HG02678 (cell line): Measurements from ENCODE around the gene HPSE2.

Source experiments
- ATAC-seq: cut with Tn5 transposase; IDR thresholded peaks from one replicate; pipeline ENCODE4 v1.9.1; 2021; ENCODE audit warnings: mild to moderate bottlenecking, moderate library complexity; ENCODE audit not compliant: unreplicated experiment

Gene HPSE2

GRCh38 chr10:98696516-98696915 is 539.1 kb downstream of the HPSE2 start:
- no peak for ATAC-seq

GRCh38 chr10:98694883-98695282 is 540.8 kb downstream of the HPSE2 start:
- no peak for ATAC-seq

GRCh38 chr10:98694014-98694413 is 541.6 kb downstream of the HPSE2 start:
- ATAC-seq = no peak

DNA sequence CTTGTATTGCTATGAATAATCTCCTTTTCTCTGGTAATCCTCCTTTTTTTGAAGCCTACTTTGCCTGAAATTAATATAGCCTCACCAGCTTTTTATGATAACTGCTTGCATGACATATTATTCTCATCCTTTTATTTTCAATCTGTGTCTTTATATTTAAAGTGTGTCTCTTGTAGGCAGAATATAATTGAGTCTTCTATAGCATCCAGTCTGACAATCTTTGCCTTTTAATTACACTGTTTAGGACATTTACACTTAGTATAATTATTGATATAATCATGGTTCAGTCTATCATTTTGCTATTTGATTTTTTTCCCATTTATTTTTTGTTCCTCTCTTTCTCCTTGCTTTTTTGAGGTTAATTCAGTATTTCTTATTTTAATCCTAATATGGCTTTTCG is 548.0 kb downstream of the HPSE2 start:
- ATAC-seq = no peak

GRCh38 chr10:98684019-98684899 is 551.4 kb downstream of the HPSE2 start:
- no peak for ATAC-seq

GRCh38 chr10:98676895-98677294 is 558.8 kb downstream of the HPSE2 start:
- ATAC-seq = no peak

GRCh38 chr10:98675902-98676301 is 559.8 kb downstream of the HPSE2 start:
- no peak for ATAC-seq

DNA sequence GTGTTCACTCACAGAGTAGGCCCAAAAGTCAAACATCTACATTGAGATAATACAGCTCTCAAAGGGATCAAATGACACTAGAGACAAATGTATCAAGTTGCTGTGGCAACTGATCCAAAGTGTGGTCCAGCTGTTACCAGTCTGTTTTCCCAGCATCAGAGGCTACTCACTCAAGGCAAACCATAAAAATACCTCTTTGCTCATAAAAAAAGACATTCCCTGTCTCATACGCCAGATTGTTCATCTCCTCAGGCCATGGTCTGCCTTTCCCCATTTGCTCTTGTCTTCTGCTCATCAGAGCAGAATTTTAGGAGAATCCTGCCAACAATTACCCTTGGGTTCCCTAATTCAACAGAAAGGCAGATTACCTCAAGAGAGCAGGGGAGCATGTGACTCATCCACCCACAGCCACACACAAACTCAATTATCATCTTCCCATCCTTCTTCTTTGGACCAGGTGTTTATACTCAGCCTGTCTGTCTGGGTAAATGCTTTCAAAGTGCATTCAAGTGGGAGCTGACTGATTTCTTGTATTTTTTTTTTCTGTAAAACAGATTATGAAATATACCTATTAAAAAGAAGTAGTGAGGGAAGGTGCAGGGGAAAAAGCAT is 562.4 kb downstream of the HPSE2 start:
- no peak for ATAC-seq

GRCh38 chr10:98667081-98667480 is 568.6 kb downstream of the HPSE2 start:
- ATAC-seq = no peak

DNA sequence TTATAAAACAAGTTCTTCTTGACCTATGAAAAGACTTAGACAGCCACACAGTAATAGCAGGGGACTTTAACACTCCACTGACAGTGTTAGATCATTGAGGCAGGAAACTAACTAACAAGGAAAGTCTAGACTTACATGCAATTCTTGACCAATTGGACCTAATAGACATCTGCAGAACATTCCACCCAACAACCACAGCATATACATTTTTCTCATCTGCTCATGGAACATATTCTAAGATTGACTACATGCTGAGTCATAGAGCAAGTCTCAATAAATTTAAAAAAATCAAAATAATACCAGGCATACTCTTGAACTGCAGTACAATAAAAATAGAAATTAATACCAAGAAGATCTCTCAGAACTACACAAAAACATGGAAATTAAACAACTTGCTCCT is 569.4 kb downstream of the HPSE2 start:
- ATAC-seq = no peak

DNA sequence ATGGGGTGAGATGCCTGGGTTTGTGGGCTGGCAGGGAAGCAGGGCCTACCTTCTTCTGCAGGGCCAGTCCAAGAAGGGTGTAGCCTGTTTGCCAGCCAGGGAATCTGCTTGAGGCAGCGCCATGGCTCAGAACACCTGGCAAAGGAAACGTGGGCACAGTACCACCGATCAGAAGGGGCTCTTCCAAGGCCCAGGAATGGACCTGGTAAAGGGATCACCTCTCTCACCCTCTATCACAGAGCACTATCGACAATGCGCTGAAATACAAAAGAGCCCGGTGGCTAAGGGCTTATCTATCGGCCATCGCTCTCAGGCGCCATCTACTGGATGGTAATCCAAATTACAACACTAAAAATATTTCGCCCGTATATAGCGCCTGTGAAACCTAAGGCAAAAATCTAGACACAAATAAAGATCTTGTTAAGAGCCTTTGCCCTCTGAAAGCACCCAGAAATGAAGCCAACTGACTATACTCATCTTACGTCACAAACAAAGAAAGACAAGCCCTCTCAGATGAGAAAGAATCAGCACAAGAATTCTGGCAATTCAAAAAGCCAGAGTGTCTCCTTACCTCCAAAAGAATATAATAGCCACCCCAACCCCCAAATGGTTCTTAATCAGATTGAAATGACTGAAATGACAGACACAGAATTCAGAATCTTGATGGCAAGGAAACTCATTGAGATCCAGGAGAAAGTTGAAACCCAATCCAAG is 571.2 kb downstream of the HPSE2 start:
- ATAC-seq = peak; percentile 74

- ATAC-seq = no peak
These were observed 575.7 kb downstream of the HPSE2 start for GRCh38 chr10:98659951-98660350.

- no peak for ATAC-seq
These were observed 580.2 kb downstream of the HPSE2 start for GRCh38 chr10:98655492-98655891.

- ATAC-seq = no peak
These were observed 586.5 kb downstream of the HPSE2 start for GRCh38 chr10:98649170-98649569.

DNA sequence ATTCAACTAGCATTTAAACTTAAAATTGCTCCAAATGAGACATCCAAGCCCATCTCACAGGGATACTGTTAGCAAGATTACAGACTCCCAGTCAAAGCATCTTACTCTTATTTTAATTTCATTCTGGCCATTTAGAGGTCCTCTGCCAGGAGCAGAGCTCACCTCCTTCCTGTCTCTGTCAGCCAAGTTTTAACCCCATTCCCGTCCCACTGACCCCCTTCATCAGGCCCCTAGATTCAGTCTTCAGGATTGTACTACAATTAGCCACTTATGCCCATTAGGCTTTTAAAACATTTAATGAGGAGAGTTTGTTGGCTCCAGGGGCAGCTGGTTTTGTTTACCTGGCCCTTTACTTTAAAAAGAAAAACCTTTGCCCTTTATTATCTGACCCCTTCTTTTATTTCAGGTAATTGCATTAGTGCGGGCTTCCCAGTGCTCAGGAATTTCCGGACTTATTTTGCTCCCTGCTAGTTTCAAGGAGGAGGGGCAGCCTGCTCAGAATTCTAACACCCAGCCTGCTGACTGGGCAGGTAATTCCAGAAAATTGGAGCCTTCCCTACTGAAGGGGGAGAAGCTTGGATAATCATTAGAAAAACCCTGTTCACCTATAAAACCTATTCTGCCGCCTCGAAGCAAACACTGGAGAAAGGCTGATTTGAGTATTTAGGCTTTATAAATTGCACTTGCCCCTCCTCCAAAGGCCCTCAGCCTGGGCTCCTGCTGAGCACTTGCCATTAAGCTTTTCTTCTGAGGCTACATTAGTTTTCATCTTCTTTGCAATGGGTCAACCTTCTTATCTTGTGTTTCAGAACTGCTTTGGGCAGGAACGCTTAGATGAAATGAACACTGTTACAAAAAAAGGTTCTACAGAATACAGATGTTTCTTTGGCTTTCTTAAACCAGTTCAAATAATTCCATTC is 588.4 kb downstream of the HPSE2 start:
- ATAC-seq = no peak

DNA sequence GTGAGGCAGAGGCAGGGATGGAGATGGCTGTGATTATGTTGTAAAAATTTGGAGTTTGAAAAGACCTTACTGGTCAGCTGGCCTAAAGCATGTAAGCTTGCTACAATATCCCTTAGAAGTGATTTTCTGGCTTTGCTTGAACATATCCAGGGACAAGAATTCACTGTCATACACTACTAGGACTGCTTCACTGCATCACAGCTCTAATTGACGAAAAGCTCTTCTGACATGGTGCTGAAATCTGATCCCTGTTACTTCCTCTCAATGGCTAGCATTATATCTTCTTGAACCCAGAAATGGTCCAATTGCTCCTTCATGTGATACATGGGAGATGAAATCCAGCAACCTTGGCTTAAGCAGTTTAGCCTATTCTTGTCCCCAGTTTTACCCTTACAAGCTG is 591.2 kb downstream of the HPSE2 start:
- no peak for ATAC-seq

DNA sequence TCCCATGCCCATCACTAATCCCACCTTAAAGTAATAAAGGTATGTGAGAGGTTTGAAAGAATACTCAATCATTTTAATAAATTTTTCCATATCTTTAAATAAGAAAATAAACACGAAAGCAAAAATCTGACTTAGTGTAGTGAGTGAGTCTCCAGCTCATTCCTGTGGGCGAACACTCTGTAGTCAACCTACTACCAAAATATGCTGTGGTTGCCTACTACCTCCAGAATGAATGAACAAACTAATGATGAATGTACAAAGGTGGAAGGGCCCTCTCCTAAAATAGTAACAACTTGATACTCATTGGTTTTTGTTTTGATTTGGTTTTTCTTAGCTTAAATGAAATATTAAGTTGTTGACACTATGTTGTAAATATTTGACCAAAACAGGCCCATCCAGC is 593.4 kb downstream of the HPSE2 start:
- no peak for ATAC-seq

- no peak for ATAC-seq
These were observed 596.7 kb downstream of the HPSE2 start for GRCh38 chr10:98638920-98639319.

GRCh38 chr10:98636921-98637329 is 598.7 kb downstream of the HPSE2 start:
- ATAC-seq = no peak

DNA sequence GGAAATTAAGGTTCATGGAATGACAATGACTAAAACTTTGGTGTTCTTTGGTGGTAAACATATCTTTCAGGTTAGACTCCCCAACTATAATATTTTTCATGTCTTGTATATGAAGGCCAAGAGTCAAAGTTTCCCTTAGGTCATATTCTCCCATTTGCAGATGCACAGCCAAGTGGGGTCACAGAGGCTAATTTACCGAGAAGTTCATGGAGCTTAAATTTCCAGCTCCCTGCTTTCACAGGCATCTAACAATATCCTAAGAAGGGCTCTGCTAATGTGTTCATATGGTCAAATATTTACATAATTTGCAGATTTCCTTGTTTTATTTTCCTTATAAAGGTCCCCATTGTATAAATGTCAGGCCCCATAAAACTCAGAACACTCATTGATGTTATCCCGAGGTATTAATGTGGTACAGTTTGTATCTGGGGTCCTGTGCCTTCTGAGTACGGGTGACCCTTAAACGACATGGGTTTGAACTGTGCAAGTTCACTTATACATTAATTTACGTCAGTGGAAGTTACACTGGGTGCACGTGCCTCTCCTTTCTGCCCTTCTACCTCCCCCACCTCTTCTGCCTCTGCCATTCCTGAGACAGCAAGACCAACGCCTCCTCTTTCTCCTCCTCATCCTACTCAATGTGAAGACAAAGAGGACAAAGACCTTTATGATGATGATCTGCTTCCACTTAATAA is 603.0 kb downstream of the HPSE2 start:
- ATAC-seq = no peak
